Small intestine (tissue), 16 donors: ENCODE measurements around the gene GPT2. TPM values are rescaled to one million over a fixed set of nuclear protein-coding genes. Genes with fewer than 3 reads are reported as not detected.

Experiments
- DNase-seq, 2 donors: peaks; one replicate each; pipeline versions ENCODE4 v3.0.0 to v3.0.0-alpha.2; 2013
- FAIRE-seq: peaks from 2 replicates; lab custom pipeline; 2012; peaks lifted over from hg19 to GRCh38; lab: Jason Lieb, UNC
- H3K27ac ChIP-seq, 3 donors: one replicate each; pipeline ENCODE4 v1.5.1; 2013; ENCODE audit warnings: low read length in 2 of 3, mild to moderate bottlenecking in 2 of 3, control low read depth in 1 of 3, inconsistent platforms in 1 of 3, low read depth in 1 of 3, moderate library complexity in 1 of 3
- H3K27me3 ChIP-seq, 3 donors: one replicate each; pipeline ENCODE4 v1.6.1; 2013; ENCODE audit warnings: low read length in 3 of 3, inconsistent platforms in 1 of 3; ENCODE audit not compliant: control insufficient read depth in 3 of 3, insufficient read depth in 3 of 3
- H3K36me3 ChIP-seq, 3 donors: one replicate each; pipeline ENCODE4 v1.6.1; 2013; ENCODE audit warnings: low read length in 3 of 3, inconsistent platforms in 1 of 3, low read depth in 1 of 3, mild to moderate bottlenecking in 1 of 3, moderate library complexity in 1 of 3; ENCODE audit not compliant: control insufficient read depth in 3 of 3, insufficient read depth in 2 of 3
- H3K4me1 ChIP-seq, 3 donors: one replicate each; pipeline ENCODE4 v1.6.1; 2013; ENCODE audit warnings: low read length in 2 of 3, inconsistent platforms in 1 of 3, low read depth in 1 of 3, mild to moderate bottlenecking in 1 of 3, moderate library complexity in 1 of 3; ENCODE audit not compliant: control insufficient read depth in 3 of 3, insufficient read depth in 2 of 3
- H3K4me3 ChIP-seq, 3 donors: one replicate each; pipeline ENCODE4 v1.5.1; 2013; ENCODE audit warnings: low read length in 3 of 3, control low read depth in 1 of 3, inconsistent platforms in 1 of 3, low read depth in 1 of 3, mild to moderate bottlenecking in 1 of 3, moderate library complexity in 1 of 3
- H3K9me3 ChIP-seq, 2 donors: one replicate each; pipeline ENCODE4 v1.6.1; 2013; ENCODE audit warnings: low read depth in 1 of 2, low read length in 1 of 2; ENCODE audit not compliant: control insufficient read depth in 2 of 2, insufficient read depth in 1 of 2
- WGBS, 3 donors: extraction: QIAGEN DNeasy Blood & Tissue Kit; methylation state at CpG; one replicate each; pipeline ENCODE4 v1.1.7; 2013; 5-methylcytosine and 5-hydroxymethylcytosine counted together
- long read RNA-seq, 10 donors: transcript quantifications; one replicate each; lab custom pipeline, GENCODE V29; 2026
- polyA plus RNA-seq, 4 donors: library from polyadenylated mRNA; stranded (reverse) in 3 of 4; unstranded in 1 of 4; fragments of 200-250 nt in 3 of 4; fragments of 120-200 nt in 1 of 4; gene quantifications; one replicate each; pipeline versions ENCODE4 v1.2.1 to v1.2.3, GENCODE V29; 2013
- donor health status: healthy with polysubstance abuse.
- donor health status: control.
- donor health status: control.
- donor health status: Bipolar disorder and iron deficiency.
- donor health status: healthy.

The GPT2 gene
- polyA plus RNA-seq, result 10 to 100 TPM in 1 of 4 donors, 1 to 10 TPM in 3; 2.2 to 25.4 (median 7.4) TPM
- long read RNA-seq, donor 1, result 0 reads
- long read RNA-seq, donor 2, result 0 reads
- long read RNA-seq, donor 3, partial matches to known transcripts, result 0 of 1 reads
- long read RNA-seq, donor 3, other reads (novel, unspliced or antisense), result 0 of 1 reads
- long read RNA-seq, donor 4, result 0 reads
- long read RNA-seq, donor 5, result 0 reads
- long read RNA-seq, donor 6, partial matches to known transcripts, result 0 of 3 reads
- long read RNA-seq, donor 6, other reads (novel, unspliced or antisense), result 0 of 3 reads
- long read RNA-seq, donor 7, partial matches to known transcripts, result 0 of 1 reads
- long read RNA-seq, donor 7, other reads (novel, unspliced or antisense), result 0 of 1 reads
- long read RNA-seq, donor 8, result 0 reads
- long read RNA-seq, donor 9, result 0 reads
- long read RNA-seq, donor 10, partial matches to known transcripts, result 0 of 3 reads
- long read RNA-seq, donor 10, other reads (novel, unspliced or antisense), result 0 of 3 reads

DNA sequence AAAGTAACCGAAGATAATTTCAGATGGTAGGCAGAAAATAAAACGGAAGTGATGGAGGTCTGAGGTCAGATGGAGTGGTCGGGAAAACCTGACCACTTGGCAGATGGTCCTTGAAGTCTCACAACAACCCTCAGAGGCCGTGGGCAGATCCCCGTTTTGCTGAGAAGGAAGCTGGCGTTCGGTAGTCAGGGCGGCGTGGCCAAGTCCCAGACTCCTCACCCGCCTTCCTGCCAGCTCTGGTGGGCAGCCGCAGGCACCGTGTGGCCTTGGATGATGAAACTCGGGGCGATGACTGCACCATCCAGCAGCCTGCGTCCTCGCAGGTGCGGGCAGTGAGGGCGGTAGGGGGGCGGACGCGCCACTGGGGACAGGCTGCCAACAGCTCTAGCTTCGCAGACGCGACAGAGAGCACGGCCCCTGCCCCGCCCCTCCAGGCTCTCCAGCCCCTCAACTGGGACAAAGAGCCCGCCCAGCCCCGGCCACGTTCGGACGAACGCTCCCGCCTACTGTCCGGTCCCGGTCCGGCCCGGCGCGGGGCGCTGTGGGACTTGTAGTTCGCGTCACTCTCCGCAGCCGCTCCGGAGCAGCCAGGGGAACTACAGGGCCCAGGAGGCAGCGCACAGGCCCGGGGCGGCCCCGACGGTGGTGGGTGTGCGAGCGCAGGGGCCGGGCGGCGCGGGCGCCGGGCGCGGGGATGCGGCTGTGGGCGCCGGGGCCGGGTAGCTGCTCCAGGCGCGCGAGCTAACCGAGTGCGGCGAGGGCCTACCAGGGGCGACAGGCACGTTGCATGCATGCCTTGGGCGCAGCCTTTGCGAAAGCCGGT lies at the start of gene GPT2:
GPT2 (plus strand) TSS at position 673 of the 823 bp plus-strand sequence. CDS start 354 bp downstream, outside the sequence.
- H3K27me3 ChIP-seq, result peaks cover 0 to 27% (median 0%) of the 10 kb centered on the region in 3 donors
- peaks cover 0 to 7% (median 3%) of the 10 kb centered on the region in 3 donors for H3K4me1 ChIP-seq
- WGBS, 3 donors, result 0 to 1% (median 0%) methylated on average over 63 to 75 of the region's 75 CpGs
- peak within 1 kb of the TSS in 1 of 3 donors; percentile 85 for H3K27ac ChIP-seq
- FAIRE-seq, result no peak
- peak within 1 kb of the TSS; percentile 48 to 83 (median 74) for H3K4me3 ChIP-seq
- no peaks in the 10 kb centered on the region for H3K9me3 ChIP-seq
- peak; percentile 84 to 91 for DNase-seq
- no peaks in the 10 kb centered on the region for H3K36me3 ChIP-seq

DNA sequence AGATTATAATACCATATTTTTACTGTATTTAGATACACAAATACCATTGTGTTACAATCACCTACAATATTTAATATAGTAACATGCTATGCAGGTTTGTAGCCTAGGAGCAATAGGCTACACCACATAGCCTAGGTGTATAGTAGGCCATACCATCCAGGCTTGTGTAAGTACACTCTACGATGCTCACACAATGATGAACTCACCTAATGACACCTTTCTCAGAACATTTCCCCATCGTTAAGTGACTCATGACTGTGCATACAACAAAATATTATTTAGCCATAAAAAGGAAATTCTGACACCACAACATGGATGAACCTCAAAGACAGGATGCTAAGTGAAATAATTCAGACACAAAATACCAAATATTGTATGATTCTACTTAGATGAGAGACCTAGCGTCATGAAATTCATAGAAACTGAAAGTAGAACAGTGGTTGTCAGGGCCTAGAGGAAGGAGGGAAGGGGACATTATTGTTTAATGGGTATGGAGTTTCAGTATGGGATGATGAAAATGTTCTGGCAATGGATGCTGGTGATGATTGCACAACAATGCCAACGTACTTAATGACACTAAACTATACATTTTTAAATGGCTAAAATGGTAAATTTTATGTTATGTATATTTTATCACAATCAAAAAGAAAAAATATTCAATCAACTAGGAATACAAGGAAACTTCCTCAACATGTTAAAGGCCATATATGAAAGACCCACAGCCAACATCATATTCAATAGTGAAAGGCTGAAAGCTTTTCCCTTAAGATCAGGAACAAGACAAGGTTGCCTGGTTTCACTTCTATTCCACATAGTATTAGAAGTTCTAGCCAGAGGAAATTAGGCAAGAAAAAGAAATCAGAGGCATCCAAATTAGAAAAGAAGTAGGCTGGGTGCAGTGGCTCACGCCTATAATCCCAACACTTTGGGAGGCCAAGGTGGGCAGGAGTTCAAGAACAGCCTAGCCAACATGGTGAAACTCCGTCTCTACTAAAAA lies 47.3 kb upstream of the GPT2 start:
- FAIRE-seq (no peak), DNase-seq (no peak)
- WGBS, 3 donors, result 78 to 82% (median 80%) methylated on average over 6 of the region's 6 CpGs
- no peak overlapping the region for H3K4me3 ChIP-seq
- no peak overlapping the region for H3K27ac ChIP-seq
- no peaks in the 10 kb centered on the region for H3K36me3 ChIP-seq
- H3K9me3 ChIP-seq, result no peaks in the 10 kb centered on the region
- H3K27me3 ChIP-seq, result no peaks in the 10 kb centered on the region
- H3K4me1 ChIP-seq, result peaks cover 0 to 2% (median 0%) of the 10 kb centered on the region in 3 donors

DNA sequence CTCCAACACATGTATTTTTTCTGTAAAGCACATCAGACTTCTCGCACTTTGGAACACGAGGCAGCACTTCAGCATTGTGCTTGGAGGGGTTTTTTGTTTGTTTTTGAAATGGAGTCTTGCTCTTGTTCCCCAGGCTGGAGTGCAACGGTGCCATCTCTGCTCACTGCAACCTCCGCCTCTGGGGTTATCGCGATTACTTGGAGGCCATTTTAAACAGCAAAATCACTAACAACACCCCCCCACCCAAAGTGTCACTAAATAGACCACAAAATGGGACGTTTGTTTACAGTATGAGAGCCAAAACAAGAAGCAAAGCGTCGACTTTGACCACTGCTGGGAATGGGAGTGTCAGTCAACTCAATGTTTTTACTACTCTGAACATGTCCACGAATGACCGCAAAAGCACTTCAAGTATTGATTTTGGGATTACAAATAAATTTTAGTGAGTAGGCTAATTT lies 44.1 kb upstream of the GPT2 start:
- Histone ChIP-seq H3K27me3 (peaks cover 0 to 11% (median 5%) of the 10 kb centered on the region in 3 donors), H3K4me3 (no peak overlapping the region), H3K9me3 (peaks cover 0 to 3% of the 10 kb centered on the region in 2 donors), H3K27ac (no peak overlapping the region), H3K36me3 (no peaks in the 10 kb centered on the region), H3K4me1 (no peaks in the 10 kb centered on the region)
- WGBS, 3 donors, result 62 to 64% (median 63%) methylated on average over 11 of the region's 11 CpGs
- no peak for FAIRE-seq
- no peak for DNase-seq

- 97 to 98% (median 98%) methylated on average over 18 of the region's 18 CpGs for WGBS, 3 donors
- no peaks in the 10 kb centered on the region for H3K4me1 ChIP-seq
Measured at GRCh38 chr16:46842192-46842895, 41.8 kb upstream of the GPT2 start.

DNA sequence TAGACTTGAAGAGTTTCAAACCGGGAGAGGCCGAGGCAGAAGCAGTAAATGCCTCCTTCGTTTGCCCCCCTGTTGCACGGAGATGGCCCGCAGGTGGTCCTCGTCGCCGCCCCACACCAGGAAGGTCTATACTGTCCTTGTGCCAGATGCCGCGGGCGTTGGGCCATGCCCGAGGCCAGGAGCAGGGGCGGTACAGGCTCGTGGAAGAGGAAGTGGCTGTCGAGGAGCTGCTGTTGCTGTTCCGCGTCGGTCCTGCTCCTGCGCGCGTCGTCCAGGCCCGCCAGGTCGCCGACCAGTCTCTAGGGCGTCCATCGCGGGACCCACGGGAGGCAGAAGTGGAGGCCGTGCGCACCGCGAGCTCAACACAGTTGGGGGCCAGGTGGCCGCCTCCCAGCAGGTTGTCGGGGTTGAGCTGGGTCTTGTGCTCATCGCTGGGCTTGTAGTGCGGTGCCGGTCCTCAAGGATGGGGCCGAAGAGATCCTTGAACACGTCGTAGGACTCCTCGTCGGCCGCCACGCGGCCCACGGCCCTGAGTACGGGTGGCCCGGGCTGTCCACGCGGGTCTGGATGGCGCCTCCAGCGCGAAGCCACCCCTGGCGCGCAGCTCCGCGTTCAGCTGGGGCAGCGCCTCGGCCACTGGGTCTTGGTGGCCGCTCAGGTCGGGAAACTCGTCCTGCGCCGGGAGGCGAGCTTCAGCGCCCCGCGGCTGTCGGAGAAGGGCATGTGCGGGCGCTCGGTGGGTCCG lies 40.1 kb upstream of the GPT2 start:
- Histone ChIP-seq H3K4me3 (no peak overlapping the region), H3K27me3 (peaks cover 0 to 11% (median 5%) of the 10 kb centered on the region in 3 donors), H3K27ac (no peak overlapping the region), H3K36me3 (no peaks in the 10 kb centered on the region), H3K4me1 (no peaks in the 10 kb centered on the region), H3K9me3 (peaks cover 0 to 3% of the 10 kb centered on the region in 2 donors)
- no peak for DNase-seq
- WGBS, 3 donors, result 48 to 56% (median 51%) methylated on average over 69 to 74 of the region's 74 CpGs
- FAIRE-seq, result no peak

More at GRCh38 chr16:46842192-46842895, 41.8 kb upstream of the GPT2 start:
- no peaks in the 10 kb centered on the region for H3K36me3 ChIP-seq
- peaks cover 0 to 3% of the 10 kb centered on the region in 2 donors for H3K9me3 ChIP-seq
- no peak overlapping the region for H3K4me3 ChIP-seq
- FAIRE-seq, result no peak
- H3K27ac ChIP-seq, result no peak overlapping the region
- peaks cover 0 to 11% (median 5%) of the 10 kb centered on the region in 3 donors for H3K27me3 ChIP-seq
- DNase-seq, result no peak

GRCh38 chr16:46844771-46845170 lies 39.4 kb upstream of the GPT2 start:
- Histone ChIP-seq H3K27ac (no peak overlapping the region), H3K9me3 (peaks cover 0 to 3% of the 10 kb centered on the region in 2 donors), H3K4me1 (no peaks in the 10 kb centered on the region), H3K36me3 (no peaks in the 10 kb centered on the region), H3K4me3 (no peak overlapping the region), H3K27me3 (peaks cover 0 to 11% (median 5%) of the 10 kb centered on the region in 3 donors)
- WGBS, 3 donors, result 72 to 77% (median 75%) methylated on average over 10 of the region's 10 CpGs
- DNase-seq (no peak), FAIRE-seq (no peak)

GRCh38 chr16:46845952-46846351 lies 38.2 kb upstream of the GPT2 start:
- no peaks in the 10 kb centered on the region for H3K4me1 ChIP-seq

More at GRCh38 chr16:46845952-46846351, 38.2 kb upstream of the GPT2 start:
- DNase-seq (no peak), FAIRE-seq (no peak)
- no peak overlapping the region for H3K27ac ChIP-seq
- no peaks in the 10 kb centered on the region for H3K36me3 ChIP-seq
- WGBS, 3 donors, result 92 to 95% (median 94%) methylated on average over 5 of the region's 5 CpGs
- no peak overlapping the region for H3K4me3 ChIP-seq
- H3K27me3 ChIP-seq, result peaks cover 0 to 11% (median 5%) of the 10 kb centered on the region in 3 donors
- peaks cover 0 to 3% of the 10 kb centered on the region in 2 donors for H3K9me3 ChIP-seq
